OCI-LY7 (cell line): Measurements from ENCODE around the gene CSNK1G2. TPM values are rescaled to one million over a fixed set of nuclear protein-coding genes. Genes with fewer than 3 reads are reported as not detected.

Source experiments
- BruUV-seq: library from RNA; stranded (reverse); fragments of 400-500 nt; replicated peaks from 2 replicates; lab custom pipeline; 2021; lab: Mats Ljungman, UMichigan
- CTCF ChIA-PET: fragments of 300-600 bp; sonication (Branson Sonifier 250); formaldehyde crosslinking; loops from one replicate; lab custom pipeline; 2022; ENCODE audit warnings: antibody characterized with exemption; ENCODE audit not compliant: unreplicated experiment; lab: Charles Lee
- POLR2A ChIA-PET: fragments of 300-600 bp; sonication (Branson Sonifier 250); formaldehyde crosslinking; loops from one replicate; lab custom pipeline; 2022; ENCODE audit warnings: antibody characterized with exemption; lab: Charles Lee
- DNase-seq: peaks from one replicate; pipeline ENCODE4 v3.0.0-alpha.2; 2015; ENCODE audit warnings: low spot score
- H2AFZ ChIP-seq: fragments of 200-600 bp; sonication (generic), shearing (Covaris generic); 2 replicates; pipeline ENCODE4 v1.6.1; 2014; ENCODE audit warnings: mild to moderate bottlenecking, antibody characterized with exemption, low read length, moderate library complexity
- H3K27ac ChIP-seq: fragments of 200-600 bp; sonication (generic); 2 replicates; pipeline ENCODE4 v1.5.1; 2014; ENCODE audit warnings: mixed run types, low read depth, mild to moderate bottlenecking, moderate library complexity, low read length, inconsistent platforms; ENCODE audit not compliant: poor library complexity, severe bottlenecking
- H3K36me3 ChIP-seq: fragments of 200-600 bp; sonication (generic); 2 replicates; pipeline ENCODE4 v1.6.1; 2014; ENCODE audit warnings: mild to moderate bottlenecking, antibody characterized with exemption, low read length, moderate library complexity, mixed read lengths; ENCODE audit not compliant: insufficient read depth
- H3K4me1 ChIP-seq: fragments of 200-600 bp; sonication (generic); 2 replicates; pipeline ENCODE4 v1.5.1; 2014; ENCODE audit warnings: mild to moderate bottlenecking, low read length; ENCODE audit not compliant: insufficient read depth, poor library complexity, severe bottlenecking
- H3K4me2 ChIP-seq: fragments of 200-600 bp; sonication (generic); 2 replicates; pipeline ENCODE4 v1.6.1; 2014; ENCODE audit warnings: mild to moderate bottlenecking, low read length
- H3K4me3 ChIP-seq: fragments of 200-600 bp; sonication (generic); 2 replicates; pipeline ENCODE4 v1.5.1; 2014; ENCODE audit warnings: mild to moderate bottlenecking, low read depth, low read length; ENCODE audit not compliant: poor library complexity, severe bottlenecking
- H3K79me2 ChIP-seq: fragments of 200-600 bp; sonication (generic); 2 replicates; pipeline ENCODE4 v1.6.1; 2016; ENCODE audit warnings: low read depth, mild to moderate bottlenecking, low read length, moderate library complexity, mixed read lengths; ENCODE audit not compliant: insufficient read depth
- H3K9me2 ChIP-seq: fragments of 200-600 bp; sonication (generic); 2 replicates; pipeline ENCODE4 v1.6.1; 2016; ENCODE audit warnings: mild to moderate bottlenecking, low read length, mixed read lengths; ENCODE audit not compliant: insufficient read depth
- H3K9me3 ChIP-seq: fragments of 200-600 bp; sonication (generic); 2 replicates; pipeline ENCODE4 v1.6.1; 2014; ENCODE audit warnings: mild to moderate bottlenecking, mixed run types, low read length, mixed read lengths
- H4K20me1 ChIP-seq: fragments of 200-600 bp; sonication (generic); 2 replicates; pipeline ENCODE4 v1.6.1; 2014; ENCODE audit warnings: mild to moderate bottlenecking, antibody characterized with exemption, low read length, moderate library complexity, mixed read lengths; ENCODE audit not compliant: insufficient read depth
- CTCF ChIP-seq: fragments of 200-600 bp; sonication (generic); conservative IDR thresholded peaks from 2 replicates; pipeline ENCODE4 v1.5.1; 2014; ENCODE audit warnings: mild to moderate bottlenecking, antibody characterized with exemption, low read length, moderate library complexity, mixed read lengths
- EZH2phosphoT487 ChIP-seq: fragments of 200-600 bp; sonication (generic); IDR thresholded peaks from 2 replicates; pipeline ENCODE4 v1.6.1; 2018; ENCODE audit warnings: low read depth, borderline replicate concordance, mild to moderate bottlenecking, mixed run types, antibody characterized with exemption, low read length, moderate library complexity, mixed read lengths
- intact Hi-C: fragments of 100-400 bp; cut with micrococcal nuclease; formaldehyde crosslinking; loops from one replicate; pipeline ENCODE4 v1.10.0; 2022; ENCODE audit not compliant: unreplicated experiment
- total RNA-seq, 2 experiments: library from RNA; depleted of rRNA in 1 of 2; stranded (reverse); fragments of >200 nt in 1 of 2; shearing (Covaris generic) in 1 of 2; gene quantifications; 2 replicates each; pipeline ENCODE4 v1.2.3, GENCODE V29; 2014 to 2022

CSNK1G2 gene
- total RNA-seq, 2 experiments from 2014 or later = 95.9 to 133 TPM

GRCh38 chr19:1974381-1975161, 33.6 kb downstream of the CSNK1G2 start:
- Histone ChIP-seq H3K4me1 (no peaks in the 10 kb centered on the region), H4K20me1 (no peaks in the 10 kb centered on the region; the same call in 1 of the 2 replicates), H3K36me3 (peaks cover 47% of the 10 kb centered on the region), H3K9me2 (no peaks in the 10 kb centered on the region), H2AFZ (no peak overlapping the region), H3K9me3 (no peaks in the 10 kb centered on the region), H3K4me3 (no peak overlapping the region), H3K4me2 (no peak overlapping the region), H3K27ac (no peak overlapping the region), H3K79me2 (no peaks in the 10 kb centered on the region; the same call in 1 of the 2 replicates)
- ChIA-PET CTCF (no interaction called here), POLR2A (no interaction called here)
- no TSS peak for BruUV-seq
- TF ChIP-seq CTCF (no peak), EZH2phosphoT487 (no peak)
- DNase-seq = no peak
- intact Hi-C loops = no loop called here

- DNase-seq = no peak
- no peak for TF ChIP-seq CTCF
- TF ChIP-seq EZH2phosphoT487 = no peak
- Histone ChIP-seq H3K4me3 (no peak overlapping the region), H3K4me1 (no peaks in the 10 kb centered on the region), H3K9me3 (no peaks in the 10 kb centered on the region), H3K79me2 (no peaks in the 10 kb centered on the region; the same call in 1 of the 2 replicates), H2AFZ (no peak overlapping the region), H3K36me3 (peaks cover 48% of the 10 kb centered on the region), H3K9me2 (no peaks in the 10 kb centered on the region), H4K20me1 (no peaks in the 10 kb centered on the region; the same call in 1 of the 2 replicates), H3K4me2 (no peak overlapping the region), H3K27ac (no peak overlapping the region)
- CTCF ChIA-PET = no interaction called here
- POLR2A ChIA-PET = no interaction called here
- intact Hi-C loops = no loop called here
- BruUV-seq = no TSS peak
Measured at GRCh38 chr19:1975162-1975480, 34.1 kb downstream of the CSNK1G2 start.

GRCh38 chr19:1977120-1977519, 36.1 kb downstream of the CSNK1G2 start:
- Histone ChIP-seq H3K4me1 (no peaks in the 10 kb centered on the region), H2AFZ (no peak overlapping the region), H3K36me3 (peaks cover 56% of the 10 kb centered on the region), H3K27ac (no peak overlapping the region), H3K79me2 (no peaks in the 10 kb centered on the region; the same call in 1 of the 2 replicates), H4K20me1 (no peaks in the 10 kb centered on the region; the same call in 1 of the 2 replicates), H3K9me2 (no peaks in the 10 kb centered on the region), H3K9me3 (no peaks in the 10 kb centered on the region), H3K4me2 (no peak overlapping the region), H3K4me3 (no peak overlapping the region)
- ChIA-PET CTCF (no interaction called here), POLR2A (interaction anchor here (0.7 kb wide), 1 partner anchor 395 kb away, joined by 3 read pairs; no protein-coding TSS in a partner anchor)
- intact Hi-C loops = no loop called here
- TF ChIP-seq CTCF (no peak), EZH2phosphoT487 (no peak)
- BruUV-seq = no TSS peak
- DNase-seq = no peak
